Metanephros (tissue), 2 donors: ENCODE measurements around the gene SRP68. TPM values are rescaled to one million over a fixed set of nuclear protein-coding genes. Genes with fewer than 3 reads are reported as not detected.

Experiments used
- small RNA-seq: library from RNA; depleted of rRNA; stranded (forward); fragments of <200 nt; gene quantifications from one replicate; pipeline ENCODE3, GENCODE V24; 2014; ENCODE audit warnings: low replicate concordance
- total RNA-seq: library from RNA; depleted of rRNA; stranded (reverse); fragments of >200 nt; gene quantifications from one replicate; pipeline ENCODE4 v1.2.3, GENCODE V29; 2014

SRP68 gene
- total RNA-seq, result 52.5 TPM

GRCh38 chr17:76072148-76072858 lies at the start of gene SRP68:
TSS of gene SRP68 (minus strand) at chr17:76072517. CDS start at chr17:76072491, 26 bp downstream.

GRCh38 chr17:76103274-76104139 lies 31.2 kb upstream of the SRP68 start, which contains the start of gene EXOC7:
TSS of gene EXOC7 (minus strand) at chr17:76103787. CDS start at chr17:76103692, 95 bp downstream.

GRCh38 chr17:76078860-76079534 lies 6.7 kb upstream of the SRP68 start, which contains the start of gene ZACN:
TSS of gene ZACN (plus strand) at chr17:76079182. CDS start at chr17:76079265, 83 bp downstream.

GRCh38 chr17:76074390-76075363 lies 2.4 kb upstream of the SRP68 start, which contains the start of gene GALR2:
TSS of gene GALR2 (plus strand) at chr17:76074781. CDS start at chr17:76074884, 103 bp downstream.

GRCh38 chr17:76027159-76027839 lies 45.0 kb downstream of the SRP68 start, which contains the start of gene EVPL:
TSS of gene EVPL (minus strand) at chr17:76027306. CDS start at chr17:76027198, 108 bp downstream.

GRCh38 chr17:76000755-76001521 lies 71.4 kb downstream of the SRP68 start, which contains the start of gene CDK3:
TSS of gene CDK3 (plus strand) at chr17:76000855. CDS start at chr17:76001426, 571 bp downstream.

Small RNAs within 50 kb of the gene (small RNA-seq; reads per million reads assigned to genes)
- gene MIR6868, result 0.23 reads per million, percentile 9 among the genes with 10 or more reads in this experiment

Other genes starting within 250 kb of the SRP68 start
- gene UNC13D, start 228.1 kb downstream of the SRP68 start, total RNA-seq, result 12.6 TPM
- 38.6 TPM for gene WBP2, start 217.2 kb downstream of the SRP68 start, total RNA-seq
- gene TRIM47, start 193.9 kb downstream of the SRP68 start, total RNA-seq, result 25.9 TPM
- 23.2 TPM for gene TRIM65, start 175.6 kb downstream of the SRP68 start, total RNA-seq
- 61.1 TPM for gene MRPL38, start 167.6 kb downstream of the SRP68 start, total RNA-seq
- 16.5 TPM for gene FBF1, start 131.5 kb downstream of the SRP68 start, total RNA-seq
- gene ACOX1, start 93.4 kb downstream of the SRP68 start, total RNA-seq, result 56.1 TPM
- gene TEN1, start 93.3 kb downstream of the SRP68 start, total RNA-seq, result 24.6 TPM
- 7.3 TPM for gene CDK3, start 71.7 kb downstream of the SRP68 start, total RNA-seq
- gene EVPL, start 45.2 kb downstream of the SRP68 start, total RNA-seq, result 28.3 TPM
- 0.12 TPM for gene GALR2, start 2.3 kb upstream of the SRP68 start, total RNA-seq
- gene ZACN, start 6.7 kb upstream of the SRP68 start, total RNA-seq, result not detected
- 142 TPM for gene EXOC7, start 31.3 kb upstream of the SRP68 start, total RNA-seq
- 21.6 TPM for gene FOXJ1, start 68.7 kb upstream of the SRP68 start, total RNA-seq
- gene RNF157, start 168.0 kb upstream of the SRP68 start, total RNA-seq, result 13.4 TPM
- gene UBALD2, start 192.8 kb upstream of the SRP68 start, total RNA-seq, result 15.1 TPM
- gene QRICH2, start 235.8 kb upstream of the SRP68 start, total RNA-seq, result 4.3 TPM